ENCODE results near the gene INPP5B. TPM values are rescaled to one million over a fixed set of nuclear protein-coding genes. Genes with fewer than 3 reads are reported as not detected.

The INPP5B gene
- total RNA-seq, 1 experiment from 2014 or later, result 26.8 TPM

GRCh38 chr1:37861151-37861550 lies 85.7 kb downstream of the INPP5B start:
- ATAC-seq, result no peak
- ChIA-PET POLR2A (no interaction called here), CTCF (no interaction called here)
- H3K36me3 Mint-ChIP-seq, result peaks cover 19% of the 10 kb centered on the region
- H3K27me3 Mint-ChIP-seq (ENCODE audit: low read depth), result no peaks in the 10 kb centered on the region
- no peaks in the 10 kb centered on the region for H3K9me3 Mint-ChIP-seq
- peaks cover 9% of the 10 kb centered on the region for H3K4me1 Mint-ChIP-seq
- no peak for DNase-seq (ENCODE audit: low spot score)
- H3K27ac Mint-ChIP-seq, result no peak overlapping the region
- TF ChIP-seq ZNF138 (CRISPR knock-in tag; conservative IDR thresholded peaks at IDR 0.05) (no peak), TCF7 (CRISPR knock-in tag; IDR thresholded peaks at IDR 0.05; ENCODE audit: low read depth) (no peak)
- no peak overlapping the region for H3K4me3 Mint-ChIP-seq

- POLR2A ChIA-PET, result no interaction called here
- CTCF ChIA-PET, result interaction anchor here (0.5 to 2.0 kb wide), 30 partner anchors 10 to 943 kb away, joined by 3 to 34 read pairs (median 8); partner anchors contain the start of genes C1orf122, CDCA8, EPHA10 and GNL2
- Mint-ChIP-seq H3K9me3 (no peaks in the 10 kb centered on the region), H3K36me3 (peaks cover 17% of the 10 kb centered on the region), H3K27ac (peak overlapping the region; percentile 92), H3K4me1 (peaks cover 9% of the 10 kb centered on the region), H3K4me3 (peak overlapping the region; percentile 92), H3K27me3 (ENCODE audit: low read depth) (no peaks in the 10 kb centered on the region)
- TF ChIP-seq ZSCAN18 (CRISPR knock-in tag; IDR thresholded peaks at IDR 0.05), result no peak
- TF ChIP-seq, protein P1, sequence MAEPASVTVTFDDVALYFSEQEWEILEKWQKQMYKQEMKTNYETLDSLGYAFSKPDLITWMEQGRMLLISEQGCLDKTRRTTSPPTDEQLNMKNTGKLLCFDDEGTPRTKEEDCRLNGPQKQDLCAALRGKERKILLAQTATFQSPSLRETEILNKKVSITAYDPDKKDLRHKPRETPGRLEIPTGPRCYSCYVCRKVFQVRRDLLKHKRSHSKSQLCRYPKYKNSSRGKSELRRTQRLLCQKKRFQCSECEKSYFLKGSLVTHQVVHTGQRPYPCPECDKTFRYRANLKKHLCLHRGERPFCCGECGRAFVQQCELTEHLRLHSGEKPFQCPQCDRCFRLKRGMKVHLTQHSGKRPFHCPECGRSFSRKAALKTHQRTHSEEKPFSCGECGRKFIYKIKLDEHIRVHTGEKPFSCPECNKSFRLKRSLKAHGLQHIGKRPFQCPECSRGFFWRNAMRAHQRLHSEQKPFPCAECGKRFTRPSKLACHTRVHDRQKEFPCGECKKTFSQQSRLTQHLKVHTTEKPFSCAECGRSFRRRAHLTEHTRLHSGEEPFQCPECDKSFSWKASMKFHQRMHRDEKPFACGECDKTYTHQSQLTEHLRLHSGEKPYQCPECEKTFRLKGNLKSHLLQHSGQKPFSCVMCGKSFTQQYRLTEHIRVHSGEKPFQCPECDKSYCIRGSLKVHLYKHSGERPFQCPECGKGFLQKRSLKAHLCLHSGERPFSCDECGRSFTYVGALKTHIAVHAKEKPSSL (CRISPR knock-in tag; conservative IDR thresholded peaks at IDR 0.05), result no peak
- no peak for TF ChIP-seq ZNF396 (CRISPR knock-in tag; IDR thresholded peaks at IDR 0.05; ENCODE audit: borderline replicate concordance)
- no peak for TF ChIP-seq CREM (CRISPR knock-in tag; IDR thresholded peaks at IDR 0.05)
- TF ChIP-seq, protein P2, sequence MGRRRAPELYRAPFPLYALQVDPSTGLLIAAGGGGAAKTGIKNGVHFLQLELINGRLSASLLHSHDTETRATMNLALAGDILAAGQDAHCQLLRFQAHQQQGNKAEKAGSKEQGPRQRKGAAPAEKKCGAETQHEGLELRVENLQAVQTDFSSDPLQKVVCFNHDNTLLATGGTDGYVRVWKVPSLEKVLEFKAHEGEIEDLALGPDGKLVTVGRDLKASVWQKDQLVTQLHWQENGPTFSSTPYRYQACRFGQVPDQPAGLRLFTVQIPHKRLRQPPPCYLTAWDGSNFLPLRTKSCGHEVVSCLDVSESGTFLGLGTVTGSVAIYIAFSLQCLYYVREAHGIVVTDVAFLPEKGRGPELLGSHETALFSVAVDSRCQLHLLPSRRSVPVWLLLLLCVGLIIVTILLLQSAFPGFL (CRISPR knock-in tag; IDR thresholded peaks at IDR 0.05; ENCODE audit: borderline replicate concordance), result no peak
- no peak for ATAC-seq
- DNase-seq (ENCODE audit: low spot score), result no peak
These were observed 86.5 kb downstream of the INPP5B start for GRCh38 chr1:37860346-37860666.

GRCh38 chr1:37859507-37860345 lies 87.1 kb downstream of the INPP5B start, which contains the start of gene MTF1:
Gene MTF1, minus strand, starts transcription at chr1:37859592. Its CDS starts 1,934 bp downstream, at chr1:37857658.
- Mint-ChIP-seq H3K4me3 (peak within 1 kb of the TSS; percentile 92), H3K27ac (peak within 1 kb of the TSS; percentile 92), H3K9me3 (no peaks in the 10 kb centered on the region), H3K36me3 (peaks cover 19% of the 10 kb centered on the region), H3K27me3 (ENCODE audit: low read depth) (no peaks in the 10 kb centered on the region), H3K4me1 (peaks cover 9% of the 10 kb centered on the region)
- ATAC-seq (peak; percentile 96), DNase-seq (ENCODE audit: low spot score) (peak; percentile 96)
- POLR2A ChIA-PET, result interaction anchor here (0.6 to 1.6 kb wide), 3 partner anchors 51 to 698 kb away, joined by 3 to 9 read pairs (median 5); partner anchors contain the start of genes C1orf122 and YRDC
- CTCF ChIA-PET, result interaction anchor here (0.5 to 2.0 kb wide), 60 partner anchors 10 to 959 kb away, joined by 3 to 34 read pairs (median 4); partner anchors contain the start of genes C1orf122, CDCA8, DNALI1 and EPHA10
- TF ChIP-seq CBFB (CRISPR knock-in tag; IDR thresholded peaks at IDR 0.05; ENCODE audit: low read depth) (no peak), PRRX2 (CRISPR knock-in tag; IDR thresholded peaks at IDR 0.05) (no peak), HMGXB4 (CRISPR knock-in tag; IDR thresholded peaks at IDR 0.05) (peak; percentile 92), ATF2 (CRISPR knock-in tag; IDR thresholded peaks at IDR 0.05; ENCODE audit: borderline replicate concordance, low read depth) (no peak), ZNF416 (CRISPR knock-in tag; IDR thresholded peaks at IDR 0.05) (no peak), FOXK1 (CRISPR knock-in tag; IDR thresholded peaks at IDR 0.05) (0 out of 2 replicates have a peak, but pooled peaks have one; percentile 21), ZNF532 (CRISPR knock-in tag; IDR thresholded peaks at IDR 0.05; ENCODE audit: borderline replicate concordance) (0 out of 2 replicates have a peak, but pooled peaks have one; percentile 24), GABPB1 (CRISPR knock-in tag; IDR thresholded peaks at IDR 0.05) (peak; percentile 68), ERG (CRISPR knock-in tag; IDR thresholded peaks at IDR 0.05) (no peak)
